H1 (cell line): Measurements from ENCODE around the gene ARL5A. TPM values are rescaled to one million over a fixed set of nuclear protein-coding genes. Genes with fewer than 3 reads are reported as not detected.

Source experiments
- CTCF ChIA-PET: fragments of 300-600 bp; sonication (Branson Sonifier 250); formaldehyde crosslinking; loops from one replicate; lab custom pipeline; 2021; ENCODE audit not compliant: partially characterized antibody; lab: Charles Lee
- POLR2A ChIA-PET: fragments of 300-600 bp; sonication (Branson Sonifier 250); formaldehyde crosslinking; loops from one replicate; lab custom pipeline; 2021; ENCODE audit warnings: inconsistent platforms; ENCODE audit not compliant: partially characterized antibody; lab: Charles Lee
- DNase-seq, 2 experiments: peaks; one replicate each; pipeline versions ENCODE4 v3.0.0 to v3.0.0-alpha.2; 2010 to 2022; ENCODE audit warnings: low spot score in 2 of 2, low read depth in 1 of 2, mixed read lengths in 1 of 2
- FAIRE-seq: peaks from 2 replicates; lab custom pipeline; 2011; peaks lifted over from hg19 to GRCh38; lab: Jason Lieb, UNC
- H2AFZ ChIP-seq: 2 replicates; pipeline ENCODE4 v1.8.1; 2012; ENCODE audit warnings: low read length, inconsistent platforms
- H2AK5ac ChIP-seq: 2 replicates; pipeline ENCODE4 v1.6.1; 2013; ENCODE audit warnings: low read depth, low read length
- H2BK120ac ChIP-seq: replicated peaks from 2 replicates; pipeline ENCODE3; 2013; ENCODE audit warnings: low read depth, low read length, inconsistent platforms
- H2BK12ac ChIP-seq: 2 replicates; pipeline ENCODE4 v1.6.1; 2013; ENCODE audit warnings: low read depth, low read length
- H2BK15ac ChIP-seq: 2 replicates; pipeline ENCODE4 v1.6.1; 2013; ENCODE audit warnings: low read length
- H2BK20ac ChIP-seq: 2 replicates; pipeline ENCODE4 v1.6.1; 2013; ENCODE audit warnings: low read length
- H2BK5ac ChIP-seq: 2 replicates; pipeline ENCODE4 v1.6.1; 2013; ENCODE audit warnings: low read depth, low read length
- H3K14ac ChIP-seq: 2 replicates; pipeline ENCODE4 v1.6.1; 2013; ENCODE audit warnings: inconsistent platforms; ENCODE audit not compliant: insufficient read length
- H3K18ac ChIP-seq: 2 replicates; pipeline ENCODE4 v1.6.1; 2013; ENCODE audit warnings: low read length; ENCODE audit errors: extremely low read depth
- H3K23ac ChIP-seq: 2 replicates; pipeline ENCODE4 v1.6.1; 2013; ENCODE audit warnings: inconsistent platforms; ENCODE audit not compliant: insufficient read length
- H3K23me2 ChIP-seq: 2 replicates; pipeline ENCODE4 v1.6.1; 2013; ENCODE audit warnings: low read depth, low read length
- H3K27ac ChIP-seq: 2 replicates; pipeline ENCODE4 v1.6.1; 2011; ENCODE audit warnings: low read depth, low read length, inconsistent platforms
- H3K27me3 ChIP-seq, 4 experiments: replicated peaks in 1 of 4; 1 replicate in 1 of 4; 2 replicates in 3 of 4; pipeline versions ENCODE4 v1.6.1 to v1.8.1; 2011 to 2013; ENCODE audit warnings: low read length in 3 of 4, mild to moderate bottlenecking in 3 of 4, inconsistent platforms in 2 of 4, mixed read lengths in 2 of 4, moderate library complexity in 1 of 4; ENCODE audit not compliant: control insufficient read depth in 3 of 4, insufficient read depth in 3 of 4; ENCODE audit errors: extremely low read depth in 1 of 4
- H3K36me3 ChIP-seq, 4 experiments: 2 replicates each; pipeline versions ENCODE4 v1.6.1 to v1.8.1; 2011 to 2013; ENCODE audit warnings: mild to moderate bottlenecking in 4 of 4, low read length in 3 of 4, moderate library complexity in 2 of 4, control low read depth in 1 of 4, inconsistent platforms in 1 of 4; ENCODE audit not compliant: insufficient read depth in 4 of 4, control insufficient read depth in 2 of 4
- H3K4ac ChIP-seq: replicated peaks from 2 replicates; pipeline ENCODE3; 2013; ENCODE audit warnings: low read length, low read depth, mixed read lengths, inconsistent platforms; ENCODE audit not compliant: insufficient read length
- H3K4me1 ChIP-seq, 4 experiments: replicated peaks in 1 of 4; 1 replicate in 1 of 4; 2 replicates in 3 of 4; pipeline versions ENCODE4 v1.6.1 to v1.8.1; 2011 to 2013; ENCODE audit warnings: low read length in 3 of 4, inconsistent platforms in 2 of 4, mixed read lengths in 1 of 4; ENCODE audit not compliant: insufficient read depth in 4 of 4, control insufficient read depth in 3 of 4
- H3K4me2 ChIP-seq, 2 experiments: 2 replicates each; pipeline versions ENCODE4 v1.6.1 to v1.8.1; 2011 to 2013; ENCODE audit warnings: low read depth in 2 of 2, low read length in 2 of 2, control low read depth in 1 of 2, inconsistent platforms in 1 of 2, mild to moderate bottlenecking in 1 of 2; ENCODE audit not compliant: insufficient read depth in 1 of 2
- H3K4me3 ChIP-seq, 4 experiments: fragments of 200-600, 300-600 bp in 1 of 4; sonication (generic), shearing (Covaris generic), sonication (Bioruptor Twin) in 1 of 4; 2 replicates each; pipeline versions ENCODE4 v1.5.1 to v1.8.1; 2011 to 2016; ENCODE audit warnings: low read length in 4 of 4, low read depth in 3 of 4, control low read depth in 2 of 4, inconsistent platforms in 2 of 4, mild to moderate bottlenecking in 2 of 4, mixed read lengths in 1 of 4, moderate library complexity in 1 of 4; ENCODE audit not compliant: insufficient read depth in 2 of 4; ENCODE audit errors: extremely low read depth in 1 of 4
- H3K56ac ChIP-seq: replicated peaks from 2 replicates; pipeline ENCODE3; 2013; ENCODE audit warnings: low read depth, mild to moderate bottlenecking, mixed read lengths, low read length, inconsistent platforms; ENCODE audit not compliant: insufficient read length
- H3K79me1 ChIP-seq: 2 replicates; pipeline ENCODE4 v1.6.1; 2013; ENCODE audit warnings: low read depth, low read length, control low read depth
- H3K79me2 ChIP-seq, 2 experiments: 2 replicates each; pipeline versions ENCODE4 v1.6.1 to v1.8.1; 2012 to 2013; ENCODE audit warnings: low read length in 2 of 2, mild to moderate bottlenecking in 2 of 2, inconsistent platforms in 1 of 2; ENCODE audit not compliant: insufficient read depth in 2 of 2, control insufficient read depth in 1 of 2
- H3K9ac ChIP-seq, 4 experiments: replicated peaks in 1 of 4; 1 replicate in 1 of 4; 2 replicates in 3 of 4; pipeline versions ENCODE4 v1.6.1 to v1.8.1; 2011 to 2013; ENCODE audit warnings: low read depth in 3 of 4, low read length in 3 of 4, control low read depth in 2 of 4, mild to moderate bottlenecking in 2 of 4, moderate library complexity in 2 of 4, inconsistent platforms in 1 of 4; ENCODE audit errors: extremely low read depth in 1 of 4
- H3K9me3 ChIP-seq, 2 experiments: 2 replicates each; pipeline versions ENCODE4 v1.6.1 to v1.8.1; 2012 to 2013; ENCODE audit warnings: mild to moderate bottlenecking in 2 of 2, moderate library complexity in 2 of 2, control low read depth in 1 of 2, inconsistent platforms in 1 of 2, low read depth in 1 of 2, low read length in 1 of 2, mixed read lengths in 1 of 2; ENCODE audit not compliant: insufficient read depth in 2 of 2
- H4K20me1 ChIP-seq, 2 experiments: replicated peaks in 1 of 2; 2 replicates each; pipeline versions ENCODE3 to v1.8.1; 2011 to 2013; ENCODE audit warnings: inconsistent platforms in 2 of 2, low read length in 2 of 2, mild to moderate bottlenecking in 1 of 2; ENCODE audit not compliant: insufficient read depth in 2 of 2, control insufficient read depth in 1 of 2
- H4K5ac ChIP-seq: 2 replicates; pipeline ENCODE4 v1.6.1; 2013; ENCODE audit warnings: low read length, low read depth, mixed read lengths, inconsistent platforms; ENCODE audit not compliant: insufficient read length
- H4K8ac ChIP-seq: 2 replicates; pipeline ENCODE4 v1.8.0; 2013; ENCODE audit warnings: mild to moderate bottlenecking, moderate library complexity, low read length, inconsistent platforms; ENCODE audit not compliant: insufficient read depth; ENCODE audit errors: extremely low read depth
- H4K91ac ChIP-seq: replicated peaks from 2 replicates; pipeline ENCODE3; 2013; ENCODE audit warnings: low read length, mixed read lengths, inconsistent platforms; ENCODE audit not compliant: insufficient read length
- CREB1 ChIP-seq: IDR thresholded peaks from 2 replicates; pipeline ENCODE4 v1.6.1; 2012; ENCODE audit warnings: inconsistent platforms
- CTCF ChIP-seq, 3 experiments: IDR thresholded peaks; 1 replicate in 2 of 3; 2 replicates in 1 of 3; pipeline versions ENCODE4 v1.5.1 to v1.6.1; 2011; ENCODE audit warnings: low read length in 3 of 3, mild to moderate bottlenecking in 3 of 3, inconsistent platforms in 2 of 3, low read depth in 1 of 3, moderate library complexity in 1 of 3; ENCODE audit not compliant: insufficient read depth in 1 of 3; ENCODE audit errors: control extremely low read depth in 1 of 3
- RAD21 ChIP-seq, 2 experiments: IDR thresholded peaks in 1 of 2; conservative IDR thresholded peaks in 1 of 2; 2 replicates each; pipeline ENCODE4 v1.6.1; 2011; ENCODE audit warnings: low read depth in 2 of 2, low read length in 2 of 2, improper control_type of control experiment in 1 of 2, inconsistent platforms in 1 of 2, mild to moderate bottlenecking in 1 of 2, moderate library complexity in 1 of 2
- WGBS, 2 experiments: shearing (Covaris generic) in 1 of 2; methylation state at CpG; one replicate each; pipeline versions ENCODE4 v1.1.6 to v1.1.7; 2013 to 2015; ENCODE audit warnings: low lambda C conversion rate in 2 of 2, mixed read lengths in 2 of 2, inconsistent platforms in 1 of 2, low coverage in 1 of 2, missing lambda C conversion rate in 1 of 2; ENCODE audit not compliant: insufficient replicate concordance in 2 of 2, insufficient coverage in 1 of 2, insufficient read length in 1 of 2; ENCODE audit errors: extremely low coverage in 1 of 2, missing lambda C conversion rate in 1 of 2; 5-methylcytosine and 5-hydroxymethylcytosine counted together
- polyA plus RNA-seq, 7 experiments: library from polyadenylated mRNA; depleted of rRNA in 3 of 7; stranded (reverse) in 5 of 7; unstranded in 2 of 7; fragments of >200 nt in 5 of 7; fragments of 200-250 nt in 2 of 7; gene quantifications; 1 replicate in 5 of 7; 2 replicates in 1 of 7; 4 replicates in 1 of 7; pipeline versions ENCODE4 v1.2.1 to v1.2.3, GENCODE V29; 2011 to 2013; ENCODE audit warnings: missing spikeins in 2 of 7, mixed read lengths in 2 of 7
- total RNA-seq: library from RNA; stranded (reverse); fragmentation: NEBNext Ultra II Directional; extraction: Animal tissue kit (Norgen Biotek cat#: 25700); gene quantifications from 2 replicates; pipeline ENCODE4 v1.2.1, GENCODE V29; 2021

ARL5A gene
- total and polyA plus RNA-seq, 2 of the 8 experiments (the other 6 are each of a cell fraction or from before 2014, with no cell fraction given) = 12.6 to 86.3 TPM

- H3K79me2 ChIP-seq = no peaks in the 10 kb centered on the region
- H4K5ac ChIP-seq = no peak overlapping the region
- no peak overlapping the region for H3K18ac ChIP-seq
- no peak overlapping the region for H3K4me2 ChIP-seq
- no peak overlapping the region for H3K14ac ChIP-seq
- H2AFZ ChIP-seq = no peak overlapping the region
- H3K56ac ChIP-seq = no peak overlapping the region
- DNase-seq (no peak), FAIRE-seq (no peak)
- no peak overlapping the region for H3K9ac ChIP-seq
- no peak overlapping the region for H4K91ac ChIP-seq
- TF ChIP-seq CTCF (IDR thresholded peaks at IDR 0.05; ENCODE audit: control extremely low read depth in 1 of 3, insufficient read depth in 1 of 3, low read depth in 1 of 3, low read length in 3 of 3) = peak; percentile 33 to 65 (median 54); a peak in 3 of 4 replicates
- TF ChIP-seq CREB1 = no peak
- peak; percentile 39 to 61; a peak in 3 of 4 replicates for TF ChIP-seq RAD21 (IDR thresholded peaks at IDR 0.05 in 1 of 2, conservative IDR thresholded peaks at IDR 0.05 in 1 of 2; ENCODE audit: low read depth in 2 of 2, low read length in 2 of 2)
- H3K4me3 ChIP-seq = no peak overlapping the region
- H4K8ac ChIP-seq = no peak overlapping the region
- H2AK5ac ChIP-seq = no peak overlapping the region
- H3K4ac ChIP-seq = no peak overlapping the region
- H2BK20ac ChIP-seq = no peak overlapping the region
- H3K23me2 ChIP-seq = no peaks in the 10 kb centered on the region
- H2BK15ac ChIP-seq = no peak overlapping the region
- no peaks in the 10 kb centered on the region for H3K27me3 ChIP-seq
- no peaks in the 10 kb centered on the region for H3K4me1 ChIP-seq
- peaks cover 0 to 7% (median 0%) of the 10 kb centered on the region in 4 experiments; a peak in 2 of 8 replicates for H3K36me3 ChIP-seq
- H3K9me3 ChIP-seq = 0 out of 4 replicates have a peak, but pooled peaks cover 0 to 2% of the 10 kb centered on the region in 2 experiments
- no peak overlapping the region for H2BK120ac ChIP-seq
- H3K27ac ChIP-seq = no peak overlapping the region
- 94% methylated on average over 4 of the region's 4 CpGs; no CpG with 5 or more reads in 1 of the 2 experiments for WGBS, 2 experiments
- POLR2A ChIA-PET = no interaction called here
- no peak overlapping the region for H2BK5ac ChIP-seq
- CTCF ChIA-PET = interaction anchor here (1.7 kb wide), 1 partner anchor 233 kb away, joined by 4 read pairs; no protein-coding TSS in a partner anchor
- peaks cover 1 to 4% of the 10 kb centered on the region in 2 experiments for H4K20me1 ChIP-seq
- H3K79me1 ChIP-seq = no peaks in the 10 kb centered on the region; the same call in 1 of the 2 replicates
- H3K23ac ChIP-seq = no peak overlapping the region
- no peak overlapping the region for H2BK12ac ChIP-seq
Observed at GRCh38 chr2:151792589-151792988, 35.6 kb downstream of the ARL5A start.
